GM23338 (cell line): ENCODE measurements around the gene SPOPL. TPM values are rescaled to one million over a fixed set of nuclear protein-coding genes. Genes with fewer than 3 reads are reported as not detected.
A peak's percentile ranks its signal among the peaks of the same experiment; 100 is the strongest.

Experiments used
- ATAC-seq: fragments of 200-7000 bp; cut with Tn5 transposase; 3 replicates; pipeline ENCODE4 v1.9.1; 2020
- DNase-seq: peaks from one replicate; pipeline ENCODE4 v3.0.0-alpha.2; 2015; ENCODE audit warnings: low spot score
- H2AFZ ChIP-seq: fragments of 200-600 bp; sonication (generic); 2 replicates; pipeline ENCODE4 v1.8.0; 2016; ENCODE audit warnings: antibody characterized with exemption, mild to moderate bottlenecking, moderate library complexity
- H3F3A ChIP-seq: fragments of 200-600 bp; sonication (generic); replicated peaks from 2 replicates; pipeline ENCODE4 v1.8.0; 2017; ENCODE audit warnings: antibody characterized with exemption, mixed run types, low read depth
- H3K27ac ChIP-seq: fragments of 200-600 bp; sonication (generic); 2 replicates; pipeline ENCODE4 v1.6.1; 2016; ENCODE audit warnings: low read depth
- H3K27me3 ChIP-seq: fragments of 200-600 bp; sonication (generic); 2 replicates; pipeline ENCODE4 v1.8.0; 2016; ENCODE audit warnings: mild to moderate bottlenecking, mixed run types, moderate library complexity; ENCODE audit not compliant: insufficient read depth
- H3K36me3 ChIP-seq: fragments of 200-600 bp; sonication (generic); 2 replicates; pipeline ENCODE4 v1.8.0; 2016; ENCODE audit warnings: mild to moderate bottlenecking; ENCODE audit not compliant: insufficient read depth
- H3K4me1 ChIP-seq: fragments of 200-600 bp; sonication (generic); 2 replicates; pipeline ENCODE4 v1.8.0; 2016; ENCODE audit warnings: mild to moderate bottlenecking, moderate library complexity; ENCODE audit not compliant: insufficient read depth
- H3K4me2 ChIP-seq: fragments of 200-600 bp; sonication (generic); 2 replicates; pipeline ENCODE4 v1.7.1; 2017; ENCODE audit warnings: mixed run types
- H3K4me3 ChIP-seq: fragments of 200-600 bp; sonication (generic); 2 replicates; pipeline ENCODE4 v1.6.1; 2016; ENCODE audit warnings: mixed run types
- H3K79me2 ChIP-seq: fragments of 200-600 bp; sonication (generic); replicated peaks from 2 replicates; pipeline ENCODE4 v1.8.0; 2017; ENCODE audit warnings: mild to moderate bottlenecking; ENCODE audit not compliant: insufficient read depth
- H3K9me2 ChIP-seq: fragments of 200-600 bp; sonication (generic); 2 replicates; pipeline ENCODE4 v1.8.0; 2017; ENCODE audit not compliant: insufficient read depth
- H4K20me1 ChIP-seq: fragments of 200-600 bp; sonication (generic); replicated peaks from 2 replicates; pipeline ENCODE4 v1.8.0; 2017; ENCODE audit warnings: mild to moderate bottlenecking; ENCODE audit not compliant: insufficient read depth
- H3K27ac Mint-ChIP-seq: 2 replicates; pipeline ENCODE4 v1.8.0; 2020; ENCODE audit warnings: inconsistent platforms, mild to moderate bottlenecking, moderate library complexity, mixed read lengths
- H3K27me3 Mint-ChIP-seq: 3 replicates; pipeline ENCODE4 v1.8.0; 2022; ENCODE audit warnings: low read depth, mild to moderate bottlenecking, moderate library complexity, mixed read lengths, inconsistent platforms; ENCODE audit not compliant: insufficient read depth, poor library complexity
- H3K36me3 Mint-ChIP-seq: 3 replicates; pipeline ENCODE4 v1.8.0; 2021; ENCODE audit warnings: low read depth, mild to moderate bottlenecking, inconsistent platforms, moderate library complexity, mixed read lengths
- H3K4me1 Mint-ChIP-seq: 3 replicates; pipeline ENCODE4 v1.8.0; 2020; ENCODE audit warnings: mild to moderate bottlenecking, inconsistent platforms, mixed read lengths
- H3K4me3 Mint-ChIP-seq: 3 replicates; pipeline ENCODE4 v1.8.0; 2021; ENCODE audit warnings: moderate library complexity, mild to moderate bottlenecking, inconsistent platforms, mixed read lengths
- H3K9me3 Mint-ChIP-seq: 3 replicates; pipeline ENCODE4 v1.8.0; 2020; ENCODE audit warnings: moderate library complexity, mild to moderate bottlenecking, inconsistent platforms, mixed read lengths
- CREB1 ChIP-seq: fragments of 250-450 bp; sonication (Bioruptor Pico); IDR thresholded peaks from 2 replicates; pipeline ENCODE4 v1.5.0; 2020; ENCODE audit warnings: low read depth, mild to moderate bottlenecking, moderate library complexity
- CTCF ChIP-seq, 2 experiments: fragments of 200-600 bp in 1 of 2; sonication (generic) in 1 of 2; conservative IDR thresholded peaks; 2 replicates each; pipeline versions ENCODE4 v1.5.1 to v1.6.1; 2016 to 2017; ENCODE audit warnings: antibody characterized with exemption in 2 of 2, low read depth in 2 of 2, mild to moderate bottlenecking in 2 of 2, moderate library complexity in 1 of 2
- EZH2 ChIP-seq: fragments of 200-600 bp; sonication (generic); IDR thresholded peaks from one replicate; pipeline ENCODE4 v1.8.0; 2017; ENCODE audit warnings: antibody characterized with exemption, mild to moderate bottlenecking, low read depth; ENCODE audit not compliant: unreplicated experiment
- EZH2phosphoT487 ChIP-seq: fragments of 200-600 bp; sonication (generic); IDR thresholded peaks from one replicate; pipeline ENCODE4 v1.8.1; 2018; ENCODE audit warnings: antibody characterized with exemption; ENCODE audit not compliant: unreplicated experiment
- JUNB ChIP-seq: IDR thresholded peaks from one replicate; pipeline ENCODE4 v1.6.1; 2016; ENCODE audit warnings: antibody characterized with exemption; ENCODE audit not compliant: unreplicated experiment
- NANOG ChIP-seq: IDR thresholded peaks from 2 replicates; pipeline ENCODE4 v1.6.1; 2016; ENCODE audit warnings: antibody characterized with exemption, borderline replicate concordance
- POLR2AphosphoS5 ChIP-seq: IDR thresholded peaks from 2 replicates; pipeline ENCODE4 v1.6.1; 2016; ENCODE audit warnings: antibody characterized with exemption, low read depth
- REST ChIP-seq: IDR thresholded peaks from one replicate; pipeline ENCODE4 v1.6.1; 2018; ENCODE audit warnings: antibody characterized with exemption; ENCODE audit not compliant: unreplicated experiment
- STAT1 ChIP-seq: IDR thresholded peaks from one replicate; pipeline ENCODE4 v1.6.1; 2016; ENCODE audit warnings: antibody characterized with exemption; ENCODE audit not compliant: unreplicated experiment
- ZNF114 ChIP-seq: fragments of 250-450 bp; sonication (Bioruptor Pico); IDR thresholded peaks from 2 replicates; pipeline ENCODE4 v1.5.0; 2020; ENCODE audit warnings: mild to moderate bottlenecking, moderate library complexity
- polyA plus RNA-seq: library from polyadenylated mRNA; unstranded; fragments of >200 nt; fragmentation: Nextera tagmentation; extraction: Ambion mirVana; gene quantifications from 2 replicates; pipeline ENCODE4 v1.2.1, GENCODE V29; 2016
- total RNA-seq: library from RNA; depleted of rRNA; stranded (reverse); fragments of >200 nt; shearing (Covaris generic); gene quantifications from 2 replicates; pipeline ENCODE4 v1.2.3, GENCODE V29; 2014

The SPOPL gene
- total and polyA plus RNA-seq, 2 experiments from 2014 or later: 4.5 to 15.4 TPM

- Histone ChIP-seq H3K36me3 (no peaks in the 10 kb centered on the region), H2AFZ (no peak overlapping the region), H3K79me2 (no peaks in the 10 kb centered on the region), H3K27ac (no peak overlapping the region), H3K4me3 (no peak overlapping the region), H3K9me2 (no peaks in the 10 kb centered on the region; the same call in 1 of the 2 replicates), H3K4me2 (no peak overlapping the region), H4K20me1 (no peaks in the 10 kb centered on the region), H3F3A (no peaks in the 10 kb centered on the region), H3K4me1 (peaks cover 11% of the 10 kb centered on the region; the same call in 1 of the 2 replicates), H3K27me3 (no peaks in the 10 kb centered on the region)
- TF ChIP-seq NANOG (no peak), STAT1 (no peak), POLR2AphosphoS5 (no peak), CTCF (conservative IDR thresholded peaks at IDR 0.05; ENCODE audit: low read depth in 2 of 2) (no peak), EZH2phosphoT487 (no peak), EZH2 (no peak), ZNF114 (CRISPR knock-in tag) (no peak), JUNB (no peak)
- ATAC-seq (no peak), DNase-seq (no peak)
- no peaks in the 10 kb centered on the region for H3K9me3 Mint-ChIP-seq
- no peak overlapping the region for H3K27ac Mint-ChIP-seq
- H3K4me3 Mint-ChIP-seq: no peak overlapping the region
- no peaks in the 10 kb centered on the region; the same call in 2 of the 3 replicates for H3K36me3 Mint-ChIP-seq
- H3K27me3 Mint-ChIP-seq: peaks cover 6% of the 10 kb centered on the region
- H3K4me1 Mint-ChIP-seq: peaks cover 24% of the 10 kb centered on the region
Observed at GRCh38 chr2:138495384-138495783, 6.2 kb upstream of the SPOPL start.

GRCh38 chr2:138496096-138496651 is 5.4 kb upstream of the SPOPL start:
- Histone ChIP-seq H3K4me1 (peaks cover 16% of the 10 kb centered on the region; the same call in 1 of the 2 replicates), H3K9me2 (peaks cover 3% of the 10 kb centered on the region; the same call in 1 of the 2 replicates), H3K4me3 (no peak overlapping the region), H3F3A (peaks cover 7% of the 10 kb centered on the region), H3K79me2 (no peaks in the 10 kb centered on the region), H3K27ac (no peak overlapping the region), H2AFZ (no peak overlapping the region), H3K27me3 (no peaks in the 10 kb centered on the region), H4K20me1 (no peaks in the 10 kb centered on the region), H3K4me2 (no peak overlapping the region), H3K36me3 (no peaks in the 10 kb centered on the region)
- Mint-ChIP-seq H3K36me3 (no peaks in the 10 kb centered on the region; the same call in 2 of the 3 replicates), H3K4me1 (peaks cover 24% of the 10 kb centered on the region), H3K9me3 (no peaks in the 10 kb centered on the region), H3K27me3 (peaks cover 7% of the 10 kb centered on the region), H3K27ac (no peak overlapping the region), H3K4me3 (no peak overlapping the region)
- peak; percentile 36 for ATAC-seq
- DNase-seq: no peak
- no peak for TF ChIP-seq CREB1 (CRISPR knock-in tag)
- TF ChIP-seq POLR2AphosphoS5: no peak
- TF ChIP-seq CTCF (conservative IDR thresholded peaks at IDR 0.05; ENCODE audit: low read depth in 2 of 2): no peak
- no peak for TF ChIP-seq ZNF114 (CRISPR knock-in tag)
- no peak for TF ChIP-seq NANOG
- no peak for TF ChIP-seq REST
- no peak for TF ChIP-seq EZH2phosphoT487
- no peak for TF ChIP-seq EZH2
